ENCODE measurements around the gene GRAMD1A.
"Not testable (repeated sequence)": the region's sequence is repeated elsewhere in the genome, so short reads cannot be mapped to it uniquely, and the experiment has no call there.

Gene GRAMD1A

DNA sequence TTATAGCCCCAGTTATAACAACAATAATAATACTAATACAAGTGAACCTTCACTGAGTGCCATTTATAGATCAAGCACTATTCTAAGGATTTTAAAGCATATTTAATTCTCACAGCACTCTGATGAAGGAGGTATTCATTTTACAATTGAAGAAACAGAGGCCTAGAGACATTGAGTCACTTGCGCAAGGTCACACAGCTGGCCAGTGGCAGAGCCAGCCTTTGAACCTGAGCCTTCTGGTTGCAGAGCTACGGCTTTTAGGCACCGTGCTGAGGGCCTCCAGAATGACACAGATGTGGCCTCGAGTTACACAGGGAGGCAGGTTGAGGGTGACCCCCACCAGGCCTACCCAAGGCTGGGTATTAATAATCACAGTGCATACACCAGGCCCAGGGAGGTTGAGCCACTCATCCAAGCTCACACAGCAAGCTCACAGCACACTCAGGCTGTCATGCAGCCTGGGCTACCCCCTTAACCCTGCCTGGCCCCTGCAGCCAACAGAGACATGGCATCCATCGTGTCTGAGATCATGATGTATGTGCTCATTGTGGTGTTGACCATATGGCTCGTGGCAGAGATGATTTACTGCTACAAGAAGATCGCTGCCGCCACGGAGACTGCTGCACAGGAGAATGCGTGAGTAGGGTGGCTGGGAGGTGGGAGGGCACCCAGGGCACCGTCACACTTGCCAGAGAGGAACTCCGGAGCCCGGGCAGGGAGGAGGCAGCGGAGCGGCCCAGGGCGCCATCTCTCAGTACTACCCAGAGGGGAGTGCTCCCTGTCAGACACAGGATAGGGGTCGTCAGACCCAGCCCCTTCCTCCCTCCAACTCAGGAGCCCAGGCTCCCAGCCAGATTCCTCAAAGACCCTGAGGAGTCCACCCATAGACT, 38.7 kb downstream of the GRAMD1A start:
- no peak for DNase-seq

DNA sequence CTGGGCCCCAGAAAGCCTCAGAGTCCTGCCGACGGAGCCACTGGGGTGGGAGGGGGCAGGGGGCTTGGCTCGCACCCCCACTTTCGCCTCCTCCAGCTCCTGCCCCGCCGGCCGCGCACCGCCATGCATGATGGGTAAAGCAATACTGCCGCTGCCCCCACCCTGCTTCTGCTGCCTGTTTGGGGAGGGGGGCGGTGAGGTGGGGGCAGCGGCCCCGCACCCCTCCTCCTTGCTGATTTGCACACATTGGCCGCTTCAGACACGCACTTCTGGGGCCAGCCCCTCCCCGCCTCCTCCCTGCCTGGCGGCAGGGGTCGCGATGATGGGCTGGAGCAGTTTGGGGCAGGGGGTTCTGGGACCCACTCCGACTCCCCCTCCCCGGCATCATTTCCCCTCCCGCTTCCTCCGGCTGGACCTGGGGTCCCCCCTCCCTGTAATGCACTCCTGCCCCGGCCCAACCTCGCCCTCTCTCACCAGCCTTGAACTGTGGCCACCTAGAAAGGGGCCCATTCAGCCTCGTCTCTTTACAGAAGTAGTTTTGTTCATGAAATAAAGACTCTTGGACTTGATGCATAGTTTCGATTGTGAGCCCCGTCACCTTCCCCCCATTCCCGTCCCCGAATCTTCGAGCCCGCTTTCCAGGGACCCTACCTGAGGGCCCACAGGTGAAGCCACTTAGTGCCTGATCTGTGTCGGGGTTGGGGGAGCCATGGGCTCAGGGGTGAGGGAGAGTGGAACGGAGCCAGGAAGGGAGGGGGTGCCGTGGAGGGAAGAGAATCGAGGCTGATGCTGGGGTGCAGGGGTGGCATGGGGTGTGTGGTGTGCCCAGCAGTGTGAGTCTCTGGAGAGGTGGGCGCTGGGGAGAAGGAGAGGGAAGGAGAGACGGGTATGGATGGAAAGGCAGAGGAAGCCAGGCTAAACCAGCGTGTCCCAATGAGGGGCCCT, 40.0 kb downstream of the GRAMD1A start:
- no peak for DNase-seq

DNA sequence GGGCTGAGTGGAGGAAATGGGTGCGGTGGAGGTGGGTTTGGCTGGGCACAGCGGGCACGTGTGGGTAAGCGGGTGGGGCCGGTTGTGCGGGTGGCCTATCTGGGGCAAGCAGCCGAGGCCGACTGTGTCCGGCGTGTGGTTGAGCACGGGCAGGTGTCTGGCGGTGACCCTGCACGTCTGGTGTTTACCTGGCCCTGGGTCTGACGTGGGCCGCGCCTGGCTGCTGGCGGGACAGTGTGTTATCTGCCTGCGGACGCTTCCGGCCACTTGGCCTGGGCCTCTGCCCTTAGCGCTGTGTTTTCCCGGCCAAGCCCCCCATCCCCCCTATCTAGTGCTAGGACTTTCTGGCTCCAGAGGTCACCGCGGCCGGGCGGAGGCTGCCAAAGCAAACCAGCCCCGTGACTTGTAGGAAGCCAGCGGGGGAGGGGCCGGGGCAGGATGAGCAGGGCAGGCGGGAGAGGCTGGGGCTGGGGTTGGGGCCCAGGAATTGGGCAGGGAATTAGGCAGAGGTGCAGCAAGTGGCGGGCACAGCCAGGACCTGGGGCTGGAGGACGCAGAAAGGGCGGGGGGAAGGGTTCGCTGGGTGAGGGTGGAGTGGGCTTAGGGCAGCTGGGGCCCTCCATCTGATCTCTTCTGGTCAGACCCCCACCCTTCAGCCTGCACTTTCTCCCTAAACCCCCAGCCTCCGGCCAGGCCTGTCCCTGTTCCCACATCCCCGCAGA, 40.9 kb downstream of the GRAMD1A start:
- no peak for DNase-seq

DNA sequence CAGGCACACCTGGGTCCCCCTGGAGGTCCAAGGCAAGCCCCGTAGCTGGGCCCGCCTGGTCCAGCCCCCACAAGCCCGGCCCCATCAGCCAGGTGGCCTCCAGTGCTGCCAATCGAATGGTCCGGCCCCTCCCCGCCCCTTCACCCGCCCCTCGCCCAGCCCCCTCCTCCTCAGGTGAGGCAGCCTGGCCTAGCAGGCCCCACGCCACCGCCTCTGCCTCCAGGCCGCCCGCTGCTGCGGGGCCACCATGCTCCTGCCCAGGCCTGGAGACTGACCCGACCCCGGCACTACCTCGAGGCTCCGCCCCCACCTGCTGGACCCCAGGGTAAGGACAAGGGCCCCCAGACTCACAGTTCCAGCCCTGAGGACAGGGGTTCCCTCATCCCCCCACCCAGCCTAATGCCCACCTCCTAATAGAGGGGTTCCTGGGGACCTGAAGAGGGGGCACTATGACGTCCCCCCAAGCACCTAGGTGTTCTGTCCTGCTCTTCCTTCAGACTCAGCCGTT, 41.5 kb downstream of the GRAMD1A start, which contains the start of gene HPN:
Gene HPN, plus strand, starts transcription at position 174 of the 508 bp plus-strand sequence. CDS start 786 bp downstream, outside the sequence.
- no peak for DNase-seq

DNA sequence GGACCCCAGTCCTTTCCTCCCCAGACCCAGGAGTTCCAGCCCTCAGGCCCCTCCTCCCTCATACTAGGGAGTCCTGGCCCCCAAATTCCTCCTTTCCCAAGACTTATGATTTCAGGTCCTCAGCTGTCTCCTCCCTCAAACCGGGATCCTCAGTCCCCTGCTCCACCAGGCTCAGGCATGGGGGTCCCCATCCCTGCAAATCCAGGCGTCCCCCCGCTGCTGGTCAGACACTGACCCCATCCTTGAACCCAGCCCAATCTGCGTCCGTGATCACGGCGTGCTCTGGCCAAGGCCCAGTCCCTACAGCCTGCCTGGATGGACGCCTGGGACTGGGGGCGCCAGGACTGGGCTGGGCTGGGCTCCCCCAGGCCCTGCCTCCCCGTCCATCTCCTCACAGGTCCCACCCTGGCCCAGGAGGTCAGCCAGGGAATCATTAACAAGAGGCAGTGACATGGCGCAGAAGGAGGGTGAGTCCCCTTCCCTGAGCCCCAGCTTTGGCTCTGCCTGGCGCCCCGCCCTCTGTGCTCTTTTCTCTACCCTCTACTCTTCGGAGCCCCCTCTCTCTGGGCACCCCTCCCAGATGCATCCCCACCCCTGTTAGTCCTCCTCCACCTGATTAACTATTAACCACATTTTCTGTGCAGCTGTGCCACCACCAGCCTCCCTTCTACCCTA, 42.1 kb downstream of the GRAMD1A start:
- DNase-seq, result no peak

DNA sequence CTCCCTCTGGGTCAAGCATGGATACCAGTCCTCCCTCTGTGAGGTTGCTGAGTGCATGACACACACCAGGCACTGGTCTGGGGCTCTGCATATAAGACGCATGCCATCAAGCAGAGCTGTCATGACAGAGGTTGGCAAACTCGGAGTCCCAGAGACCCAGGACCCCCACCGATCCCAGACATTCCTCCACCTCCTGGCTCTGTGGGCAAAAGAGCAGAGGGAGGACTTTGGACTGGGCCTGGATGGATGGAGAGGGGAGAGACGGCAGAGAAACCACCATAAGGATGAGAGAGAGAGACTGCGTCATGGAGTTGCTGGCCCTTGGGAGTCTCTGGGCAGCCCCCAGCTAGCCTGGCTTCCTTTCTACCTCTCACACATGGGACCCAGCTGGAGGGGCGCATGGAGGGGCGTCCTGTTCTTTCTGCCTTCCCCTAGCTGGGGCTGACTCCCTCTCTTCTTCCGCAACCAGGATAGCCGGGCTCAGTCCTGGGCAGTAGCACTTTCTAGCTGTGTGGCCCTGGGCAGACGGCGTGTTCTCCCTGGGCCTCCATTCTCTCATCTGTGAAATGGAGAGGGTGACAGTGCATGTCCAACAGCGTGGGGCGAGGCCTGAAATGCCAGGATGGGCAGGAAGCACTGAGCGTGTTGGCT, 43.0 kb downstream of the GRAMD1A start:
- no peak for DNase-seq

DNA sequence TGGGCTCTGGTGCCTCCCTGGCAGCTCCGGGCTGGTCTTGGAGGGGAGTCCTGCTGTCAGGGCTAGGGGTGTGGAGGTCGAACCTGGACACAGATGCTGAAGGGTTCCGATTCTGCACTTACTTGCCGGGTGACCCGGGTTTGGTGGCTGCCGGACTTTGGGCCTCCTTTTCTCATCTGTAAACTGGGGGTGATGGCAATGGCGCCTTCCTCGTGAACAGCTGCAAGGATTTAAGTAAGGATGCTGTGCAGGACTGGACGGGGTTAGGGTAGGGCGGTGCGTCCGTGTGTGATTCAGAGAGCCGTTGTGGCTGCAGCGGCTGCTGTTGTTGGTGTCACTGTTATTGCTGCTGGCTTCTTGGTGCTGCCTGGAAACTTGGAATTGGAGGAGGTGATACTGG, 43.8 kb downstream of the GRAMD1A start:
- DNase-seq, result no peak

DNA sequence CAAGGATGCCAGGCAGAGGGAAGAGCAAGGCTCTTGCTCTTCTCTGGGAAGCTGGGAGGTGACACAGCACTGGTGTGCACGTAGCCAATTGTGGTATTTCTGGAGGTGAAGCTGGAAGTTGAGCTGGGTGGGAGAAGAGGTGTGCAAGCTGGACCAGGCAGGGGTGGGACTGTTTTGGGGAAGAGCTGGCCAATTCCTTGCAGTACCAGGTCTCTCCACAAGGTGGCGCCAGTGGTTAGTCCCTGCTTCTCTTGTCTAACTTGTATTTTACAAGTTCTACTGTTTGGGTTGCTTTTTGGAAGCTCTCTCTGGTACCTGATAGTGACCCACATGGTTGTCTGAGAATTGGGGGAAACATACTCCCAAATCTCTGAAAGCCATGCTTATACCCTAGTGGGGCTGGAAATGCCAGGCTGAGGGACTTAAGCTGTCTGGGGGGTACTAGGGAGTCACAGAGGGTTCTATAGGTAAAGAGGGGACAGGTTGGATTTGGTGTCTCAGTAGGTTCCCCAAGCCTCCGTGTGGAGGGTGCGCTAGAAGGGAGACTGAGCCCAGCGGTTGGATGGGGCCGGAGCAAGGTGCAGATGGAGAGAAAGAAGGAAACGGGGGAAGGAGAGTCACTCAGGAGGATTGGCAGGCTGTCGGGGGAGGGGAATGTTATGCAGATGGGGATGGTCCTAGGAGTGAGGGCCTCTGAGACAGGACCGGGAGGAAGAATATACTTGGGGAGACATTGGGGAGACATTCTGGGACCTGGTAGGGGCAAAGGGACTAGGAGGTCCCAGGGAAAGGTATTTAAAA, 44.4 kb downstream of the GRAMD1A start:
- DNase-seq, result no peak

DNA sequence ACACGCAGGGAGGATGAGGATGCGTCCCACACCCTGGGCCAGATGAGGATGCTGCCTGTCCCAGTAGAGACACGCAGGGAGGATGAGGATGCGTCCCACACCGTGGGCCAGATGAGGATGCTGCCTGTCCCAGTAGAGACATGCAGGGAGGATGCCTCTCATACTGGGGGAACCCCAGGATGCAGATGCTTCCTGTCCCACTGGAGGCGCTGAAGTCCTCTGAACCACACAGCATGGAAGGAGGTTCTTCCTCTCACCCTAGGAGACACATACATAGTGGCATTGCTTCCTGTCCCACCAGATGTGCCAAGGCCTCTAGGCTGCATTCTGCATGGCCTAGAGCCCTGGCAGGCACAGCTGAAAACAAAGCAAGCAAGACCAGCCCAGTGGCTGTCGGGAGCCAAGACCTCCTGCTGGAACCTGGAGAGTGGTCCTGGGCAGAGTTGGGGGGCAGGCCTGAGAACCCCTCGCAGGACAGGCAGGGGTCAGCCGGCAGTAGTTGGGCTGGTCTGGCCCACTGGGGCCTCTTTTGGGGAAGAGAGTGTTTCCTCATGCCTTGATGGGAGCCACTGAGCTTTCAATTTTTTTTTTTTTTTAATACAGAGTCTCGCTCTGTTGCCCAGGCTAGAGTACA, 45.7 kb downstream of the GRAMD1A start:
- DNase-seq, result no peak

DNA sequence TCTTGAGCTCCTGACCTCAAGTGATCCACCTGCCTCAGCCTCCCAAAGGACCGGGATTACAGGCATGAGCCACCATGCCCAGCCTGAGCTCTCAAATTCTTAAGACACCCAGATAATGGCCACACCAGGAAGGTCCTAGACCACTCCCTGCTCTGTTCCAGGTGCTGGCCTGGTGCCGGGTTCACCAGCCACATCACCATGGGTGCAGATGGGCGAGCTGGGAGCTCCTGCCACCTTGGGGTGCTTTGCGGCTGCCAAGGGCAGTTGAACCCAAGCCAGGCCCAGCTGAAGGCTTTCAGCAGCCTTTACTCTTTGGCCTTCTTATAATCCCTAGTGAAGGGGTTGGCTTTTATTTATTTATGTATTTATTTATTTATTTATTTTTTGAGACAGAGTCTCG, 46.3 kb downstream of the GRAMD1A start:
- no peak for DNase-seq

DNA sequence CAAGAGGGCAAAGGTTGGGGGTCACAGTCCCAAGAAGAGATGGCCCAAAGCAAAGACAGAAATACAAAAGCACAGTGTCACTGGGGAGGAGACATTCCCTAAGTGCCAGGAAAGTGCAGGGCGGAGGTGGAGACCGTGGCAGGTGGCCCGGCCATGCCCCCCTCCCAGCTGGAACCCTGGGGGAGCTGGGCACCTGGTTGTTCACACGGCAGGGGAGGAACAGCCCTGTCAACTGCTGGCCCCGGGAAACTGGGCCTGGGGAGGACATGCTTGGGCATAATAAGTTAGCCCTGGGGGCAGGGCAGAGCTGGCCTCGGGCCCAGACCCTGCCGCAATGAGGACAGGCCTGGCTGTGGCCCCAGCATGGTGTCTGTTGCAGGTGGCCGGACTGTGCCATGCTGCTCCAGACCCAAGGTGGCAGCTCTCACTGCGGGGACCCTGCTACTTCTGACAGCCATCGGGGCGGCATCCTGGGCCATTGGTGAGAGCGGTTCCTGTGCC, 48.8 kb downstream of the GRAMD1A start:
- DNase-seq, result no peak

DNA sequence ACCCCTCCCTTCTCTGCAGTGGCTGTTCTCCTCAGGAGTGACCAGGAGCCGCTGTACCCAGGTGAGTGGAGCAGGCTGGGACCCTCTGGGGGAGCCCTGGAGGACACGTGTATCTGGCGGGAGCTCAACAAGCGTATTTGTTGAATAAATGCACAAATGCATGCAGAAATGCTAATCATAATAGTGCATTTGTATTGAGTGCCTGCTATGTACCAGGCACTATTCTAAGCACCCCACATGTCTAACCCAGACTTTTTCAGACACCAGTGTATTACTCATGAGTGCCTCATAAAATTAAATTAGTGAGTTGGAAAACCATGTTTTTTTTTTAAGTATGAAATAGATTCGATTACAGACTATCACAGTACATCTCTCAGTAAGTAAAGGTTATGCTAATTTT, 49.3 kb downstream of the GRAMD1A start:
- no peak for DNase-seq

DNA sequence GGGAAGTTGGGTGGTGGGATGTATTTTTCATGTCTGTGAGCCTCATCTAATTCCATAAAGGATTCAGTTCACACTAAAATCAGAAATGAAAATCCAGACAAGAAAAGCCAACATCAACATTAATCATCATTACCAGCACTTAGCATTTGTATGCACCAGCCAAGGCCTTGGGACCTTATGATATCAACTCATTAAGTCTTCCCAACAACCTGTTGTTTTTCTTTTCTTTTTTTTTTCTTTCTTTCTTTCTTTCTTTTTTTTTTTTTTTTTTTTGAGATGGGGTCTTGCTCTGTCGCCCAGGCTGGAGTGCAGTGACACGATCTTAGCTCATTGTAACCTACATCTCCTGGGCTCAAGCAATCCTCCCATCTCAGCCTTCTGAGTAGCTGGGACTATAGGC, 50.5 kb downstream of the GRAMD1A start:
- not testable (repeated sequence) for DNase-seq

DNA sequence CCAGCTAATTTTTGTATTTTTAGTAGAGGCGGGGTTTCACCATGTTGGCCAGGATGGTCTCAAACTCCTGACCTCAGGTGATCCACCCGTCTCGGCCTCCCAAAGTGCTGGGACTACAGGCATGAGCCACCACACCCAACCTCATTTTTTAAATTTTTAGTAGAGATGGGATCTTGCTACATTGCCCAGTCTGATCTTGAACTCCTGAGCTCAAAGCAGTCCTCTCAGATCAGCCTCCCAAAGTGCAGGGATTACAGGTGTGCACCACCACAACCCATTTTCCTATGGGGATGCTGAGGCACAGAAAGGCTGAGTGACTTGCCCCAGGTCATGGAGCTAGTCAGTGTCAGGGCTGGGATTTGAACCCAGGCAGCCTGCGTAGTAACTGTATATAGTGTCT, 51.1 kb downstream of the GRAMD1A start:
- DNase-seq, result not testable (repeated sequence)

DNA sequence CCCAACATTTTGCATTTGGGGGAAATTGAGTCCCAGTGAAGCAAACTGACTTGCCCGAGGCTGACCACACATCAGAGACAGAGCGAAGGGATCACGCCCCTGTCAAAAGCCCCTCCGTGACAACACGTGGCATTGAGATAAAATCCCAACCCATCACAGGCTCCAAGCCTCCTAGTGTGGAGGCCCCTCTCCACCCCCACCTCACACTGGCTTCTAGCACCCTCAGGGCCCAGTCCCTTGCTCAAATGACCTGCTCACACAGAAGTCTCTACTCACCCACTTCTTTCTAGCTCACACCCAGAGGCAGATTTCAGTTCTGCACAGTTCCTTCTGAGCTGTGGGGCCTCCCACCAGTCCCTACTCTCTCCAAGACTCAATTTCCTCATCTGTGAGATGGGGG, 51.7 kb downstream of the GRAMD1A start:
- no peak for DNase-seq

DNA sequence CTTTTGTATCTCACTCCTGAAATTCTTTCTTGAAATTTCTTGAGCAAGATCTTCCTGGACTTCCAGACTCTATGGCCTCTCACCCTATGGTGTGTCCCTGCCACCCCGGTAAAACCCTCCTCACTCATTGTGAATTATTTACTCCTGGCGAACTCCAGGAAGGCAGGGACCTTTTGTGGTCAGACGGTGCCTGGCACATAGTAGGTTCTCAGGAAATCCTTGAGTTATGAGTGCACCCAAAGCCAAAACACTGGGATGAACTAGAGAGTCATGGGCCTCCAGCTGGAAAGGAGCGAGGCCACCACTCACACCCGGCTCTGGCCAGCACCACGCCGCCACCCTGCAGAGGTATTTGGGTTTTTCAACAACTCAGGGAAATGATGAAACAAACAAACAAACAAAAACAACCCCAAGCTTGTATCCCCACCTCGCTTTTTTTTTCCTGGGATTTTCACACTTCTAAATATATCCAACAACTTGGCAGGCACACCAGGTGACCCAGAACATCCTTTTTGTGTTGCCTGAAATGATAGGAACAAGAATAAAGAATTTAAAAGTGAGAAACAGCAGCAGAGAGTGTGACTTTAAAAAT, 52.6 kb downstream of the GRAMD1A start:
- DNase-seq, result no peak

DNA sequence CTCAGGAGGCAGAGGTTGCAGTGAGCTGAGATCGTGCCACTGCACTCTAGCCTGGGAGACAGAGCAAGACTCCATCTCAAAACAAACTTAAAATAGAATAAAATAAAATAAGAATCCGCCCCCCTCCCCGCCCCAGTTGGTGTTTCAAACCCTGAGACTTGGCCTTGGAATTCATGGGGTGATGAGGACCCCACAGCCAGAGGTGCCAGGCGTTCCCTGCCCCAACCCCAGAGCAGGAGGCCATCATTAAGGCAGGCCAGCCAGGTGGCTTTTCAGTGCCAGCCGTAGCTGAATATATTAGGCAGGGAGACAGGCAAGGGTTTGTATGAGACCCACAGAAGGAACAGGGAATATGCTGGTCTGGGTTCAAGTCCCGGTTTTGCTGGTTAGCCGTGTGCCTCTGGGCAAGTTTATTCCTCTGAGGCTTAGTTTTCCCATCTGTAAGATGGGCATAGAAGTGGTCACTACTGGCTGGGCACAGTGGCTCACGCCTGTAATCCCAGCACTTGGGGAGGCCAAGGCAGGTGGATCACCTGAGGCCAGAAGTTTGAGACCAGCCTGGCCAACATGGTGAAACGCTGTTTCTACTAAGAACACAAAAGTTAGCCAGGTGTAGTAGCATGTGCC, 53.7 kb downstream of the GRAMD1A start:
- DNase-seq, result no peak

DNA sequence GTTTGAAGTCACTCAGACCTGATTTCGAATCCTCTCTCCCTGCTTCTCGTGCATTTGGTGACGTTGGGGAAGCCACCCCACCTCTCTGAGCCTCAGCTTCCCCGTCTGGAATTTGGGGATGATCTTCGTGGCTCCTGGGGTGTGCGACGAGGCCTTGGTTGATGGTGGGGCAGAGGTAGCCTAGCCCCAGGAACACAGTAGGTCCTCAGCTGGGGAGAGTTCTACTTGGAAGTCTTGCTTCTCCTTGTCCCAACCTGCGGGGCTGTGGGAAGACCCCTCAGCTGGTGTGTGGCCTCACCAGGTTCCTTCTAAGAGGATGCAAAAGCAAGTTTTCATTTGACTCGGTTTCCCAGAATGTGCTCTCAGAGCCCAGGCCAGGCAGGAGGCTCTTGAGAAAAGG, 54.5 kb downstream of the GRAMD1A start:
- DNase-seq, result no peak

DNA sequence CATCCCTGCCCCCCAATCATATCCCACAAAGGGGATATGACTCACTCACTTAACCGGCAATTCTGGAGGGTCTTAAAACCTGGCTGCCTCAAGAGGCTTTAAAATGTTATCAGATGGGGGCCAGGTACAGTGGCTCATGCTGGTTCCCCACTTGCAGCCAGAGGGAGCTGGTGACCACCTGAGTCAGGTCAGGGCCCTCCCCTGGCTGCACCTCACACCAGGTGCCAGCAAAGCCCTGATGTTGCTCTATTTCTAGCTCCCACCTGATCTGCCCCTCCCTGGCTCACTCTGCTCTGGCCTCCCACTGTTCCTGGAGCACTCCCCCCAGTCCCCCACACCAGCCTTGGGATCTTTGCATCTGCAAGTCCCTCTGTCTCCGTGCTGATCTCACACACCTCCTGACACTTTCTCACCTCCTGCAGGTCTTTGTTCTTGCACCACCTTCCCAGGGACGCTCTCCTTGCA, 55.6 kb downstream of the GRAMD1A start:
- DNase-seq, result no peak

Measured in NCI-H1048 (cell line).